Kidney (tissue), 14 donors: Measurements from ENCODE around the gene RPS6KA3. TPM values are rescaled to one million over a fixed set of nuclear protein-coding genes. Genes with fewer than 3 reads are reported as not detected.

Experiments used
- DNase-seq, 5 donors: peaks; one replicate each; pipeline ENCODE4 v3.0.0-alpha.2; 2013 to 2020
- FAIRE-seq: peaks from 2 replicates; lab custom pipeline; 2012; peaks lifted over from hg19 to GRCh38; lab: Jason Lieb, UNC
- H3K27ac ChIP-seq, 2 donors: one replicate each; pipeline ENCODE4 v1.7.0; 2013; ENCODE audit warnings: low read depth in 2 of 2, low read length in 2 of 2, inconsistent platforms in 1 of 2
- H3K27me3 ChIP-seq: one replicate; pipeline ENCODE4 v1.7.1; 2013; ENCODE audit warnings: low read length, inconsistent platforms; ENCODE audit not compliant: control insufficient read depth, insufficient read depth
- H3K36me3 ChIP-seq, 3 donors: one replicate each; pipeline versions ENCODE4 v1.7.0 to v1.7.1; 2013; ENCODE audit warnings: low read length in 3 of 3, control low read depth in 1 of 3, inconsistent platforms in 1 of 3; ENCODE audit not compliant: insufficient read depth in 3 of 3, control insufficient read depth in 2 of 3
- H3K4me1 ChIP-seq, 3 donors: one replicate each; pipeline versions ENCODE4 v1.7.0 to v1.7.1; 2013; ENCODE audit warnings: low read length in 3 of 3, inconsistent platforms in 1 of 3, low read depth in 1 of 3; ENCODE audit not compliant: control insufficient read depth in 2 of 3, insufficient read depth in 2 of 3
- H3K4me3 ChIP-seq, 3 donors: one replicate each; pipeline versions ENCODE4 v1.7.0 to v1.8.1; 2013; ENCODE audit warnings: low read length in 3 of 3, control low read depth in 1 of 3, inconsistent platforms in 1 of 3
- H3K9ac ChIP-seq, 3 donors: one replicate each; pipeline versions ENCODE4 v1.7.0 to v1.7.1; 2013; ENCODE audit warnings: low read length in 3 of 3, control low read depth in 1 of 3, inconsistent platforms in 1 of 3
- H3K9me3 ChIP-seq, 3 donors: one replicate each; pipeline versions ENCODE4 v1.7.0 to v1.7.1; 2013; ENCODE audit warnings: low read length in 3 of 3, control low read depth in 1 of 3, inconsistent platforms in 1 of 3; ENCODE audit not compliant: control insufficient read depth in 2 of 3, insufficient read depth in 1 of 3
- intact Hi-C: fragments of 100-400 bp; cut with DNase I; formaldehyde crosslinking; loops from one replicate; pipeline ENCODE4 v1.11.1; 2022
- polyA plus RNA-seq: library from polyadenylated mRNA; stranded (reverse); fragments of 350-450 nt; fragmentation: Illumina TruSeq; extraction: RNeasy Lipid Tissue Mini Kit (QIAGEN cat#74804); gene quantifications from one replicate; pipeline ENCODE4 v1.2.3, GENCODE V29; 2014; ENCODE audit warnings: low read depth, low replicate concordance; ENCODE audit not compliant: insufficient read depth
- total RNA-seq: library from RNA; stranded (reverse); fragmentation: NEBNext Ultra II Directional; extraction: Animal tissue kit (Norgen Biotek cat#: 25700); gene quantifications from one replicate; pipeline ENCODE4 v1.2.1, GENCODE V29; 2021
- TF ChIP-seq, protein P1 (sequence below): IDR thresholded peaks from 3 replicates; pipeline ENCODE4 v1.5.1; 2012; ENCODE audit warnings: mild to moderate bottlenecking, moderate library complexity, borderline replicate concordance; ENCODE audit not compliant: insufficient read depth; ENCODE audit errors: extremely low read depth
- donor health status: control.
- donor health status: control.
- donor health status: control.
- donor health status: control.
- donor health status: control.
- donor health status: DM: yes; HTN: yes; CAD: no.
- donor health status: Normal renal cell carcinoma (clear cell type).

Gene RPS6KA3
- total and polyA plus RNA-seq, 2 donors from 2014 or later: 9.9 to 42.8 TPM

DNA sequence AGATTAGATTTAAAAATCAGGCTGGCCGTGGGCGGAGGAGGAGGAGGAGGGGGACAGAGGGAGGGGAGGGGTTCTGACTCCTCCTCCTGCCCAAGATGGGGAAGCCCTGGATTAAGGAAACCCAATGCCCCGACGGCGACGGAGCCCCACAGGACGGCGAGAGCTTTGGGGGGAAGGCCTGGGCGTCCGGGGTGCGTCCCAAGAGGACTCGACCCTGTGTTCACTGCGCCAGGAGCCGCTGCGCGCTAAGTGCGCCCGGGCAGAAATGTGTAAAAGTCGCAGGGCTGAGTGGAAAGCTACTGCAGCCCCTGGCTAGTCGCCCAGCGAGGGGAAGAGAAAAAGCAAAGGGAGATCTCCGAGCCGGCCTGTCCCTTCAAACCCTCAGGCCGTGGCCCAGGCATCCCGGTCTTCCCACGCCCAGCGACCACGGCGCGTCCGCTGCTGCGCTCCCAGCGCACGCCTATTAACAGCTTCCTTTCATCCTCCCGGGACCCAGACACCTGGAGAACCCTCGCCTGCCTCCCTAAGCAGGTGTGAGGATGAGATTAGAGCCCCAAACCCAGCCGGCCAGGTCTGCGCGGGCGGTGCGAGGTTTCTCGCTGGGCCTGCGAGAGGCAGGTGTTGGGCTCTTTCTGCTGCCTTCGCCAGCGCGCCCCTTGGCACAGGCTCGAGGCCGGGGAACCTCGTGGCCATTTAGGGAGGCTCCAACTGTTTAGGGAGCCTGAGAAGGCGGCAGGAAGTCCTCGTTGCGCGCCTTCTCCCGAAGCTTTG is 1.4 kb upstream of the RPS6KA3 start:
- FAIRE-seq (no peak), DNase-seq (peak; percentile 21 to 81 (median 48))
- Histone ChIP-seq H3K9me3 (no peaks in the 10 kb centered on the region), H3K4me3 (peak overlapping the region; percentile 42 to 66 (median 54)), H3K36me3 (no peaks in the 10 kb centered on the region), H3K27ac (peak overlapping the region in 1 of 2 donors; percentile 72), H3K9ac (peak overlapping the region in 1 of 3 donors; percentile 44), H3K27me3 (peaks cover 7% of the 10 kb centered on the region), H3K4me1 (no peaks in the 10 kb centered on the region)
- intact Hi-C loops: no loop called here
- TF ChIP-seq, protein P1, sequence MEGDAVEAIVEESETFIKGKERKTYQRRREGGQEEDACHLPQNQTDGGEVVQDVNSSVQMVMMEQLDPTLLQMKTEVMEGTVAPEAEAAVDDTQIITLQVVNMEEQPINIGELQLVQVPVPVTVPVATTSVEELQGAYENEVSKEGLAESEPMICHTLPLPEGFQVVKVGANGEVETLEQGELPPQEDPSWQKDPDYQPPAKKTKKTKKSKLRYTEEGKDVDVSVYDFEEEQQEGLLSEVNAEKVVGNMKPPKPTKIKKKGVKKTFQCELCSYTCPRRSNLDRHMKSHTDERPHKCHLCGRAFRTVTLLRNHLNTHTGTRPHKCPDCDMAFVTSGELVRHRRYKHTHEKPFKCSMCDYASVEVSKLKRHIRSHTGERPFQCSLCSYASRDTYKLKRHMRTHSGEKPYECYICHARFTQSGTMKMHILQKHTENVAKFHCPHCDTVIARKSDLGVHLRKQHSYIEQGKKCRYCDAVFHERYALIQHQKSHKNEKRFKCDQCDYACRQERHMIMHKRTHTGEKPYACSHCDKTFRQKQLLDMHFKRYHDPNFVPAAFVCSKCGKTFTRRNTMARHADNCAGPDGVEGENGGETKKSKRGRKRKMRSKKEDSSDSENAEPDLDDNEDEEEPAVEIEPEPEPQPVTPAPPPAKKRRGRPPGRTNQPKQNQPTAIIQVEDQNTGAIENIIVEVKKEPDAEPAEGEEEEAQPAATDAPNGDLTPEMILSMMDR: no peak

- TF ChIP-seq, protein P1: no peak
- Histone ChIP-seq H3K9ac (peak overlapping the region in 2 of 3 donors; percentile 44 to 80), H3K4me1 (no peaks in the 10 kb centered on the region), H3K27me3 (peaks cover 7% of the 10 kb centered on the region), H3K36me3 (no peaks in the 10 kb centered on the region), H3K4me3 (peak overlapping the region; percentile 54 to 66 (median 63)), H3K9me3 (no peaks in the 10 kb centered on the region), H3K27ac (peak overlapping the region in 1 of 2 donors; percentile 72)
- intact Hi-C loops: no loop called here
- FAIRE-seq: no peak
- DNase-seq: no peak
Measured at GRCh38 chrX:20267607-20267930, 860 bp upstream of the RPS6KA3 start.

DNA sequence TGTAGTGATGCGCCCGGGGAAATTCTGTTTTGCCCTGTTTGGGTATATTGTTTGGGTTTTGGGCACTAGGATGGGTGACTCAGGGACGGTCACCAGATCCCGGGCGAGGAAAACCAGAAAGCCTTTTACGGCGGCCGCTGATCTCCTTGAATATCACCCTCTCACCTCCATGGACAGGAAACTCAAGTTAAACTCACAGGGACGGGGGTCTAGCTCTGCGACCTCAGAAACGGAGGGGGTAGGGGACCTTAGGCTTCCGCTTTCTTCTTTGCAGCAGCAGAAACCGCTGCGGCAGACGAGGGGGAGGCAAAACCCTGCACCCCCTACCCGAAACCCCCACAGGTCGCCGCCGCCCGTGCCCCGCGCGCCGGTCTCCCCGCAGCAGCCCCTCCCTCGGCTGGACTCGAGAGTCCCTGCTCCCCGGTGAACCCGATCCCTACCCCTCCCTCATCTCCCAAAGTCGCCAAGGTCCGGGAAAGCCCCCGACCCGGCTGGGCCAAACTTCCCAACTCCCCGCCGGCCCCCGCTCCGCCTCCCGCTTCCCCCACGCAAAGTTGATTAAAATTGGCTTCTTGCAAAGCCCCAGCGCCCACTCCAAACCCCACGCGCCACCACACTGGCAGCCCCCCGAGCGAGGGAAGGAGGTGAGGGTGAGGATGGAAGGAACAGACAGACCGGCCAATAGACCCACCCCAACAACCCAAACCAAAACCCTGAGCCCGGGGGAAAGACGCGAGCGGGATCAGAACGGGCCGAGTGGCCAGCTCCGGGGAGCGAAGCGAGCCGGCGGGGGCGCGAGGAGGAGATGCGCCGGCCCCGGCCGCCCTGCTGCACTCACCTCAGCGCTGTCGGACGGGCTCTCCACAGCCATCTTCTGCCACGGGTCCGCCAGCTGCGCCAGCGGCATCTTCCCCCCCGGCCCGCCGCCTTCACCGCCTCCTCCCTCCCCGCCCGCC is 705 bp downstream of the RPS6KA3 start:
- peak overlapping the region; percentile 1 to 80 (median 77) for H3K9ac ChIP-seq
- TF ChIP-seq, protein P1: no peak
- H3K27me3 ChIP-seq: peaks cover 8% of the 10 kb centered on the region
- no peaks in the 10 kb centered on the region for H3K4me1 ChIP-seq
- intact Hi-C loops: no loop called here
- peak; percentile 34 to 83 (median 48) for DNase-seq
- no peaks in the 10 kb centered on the region for H3K36me3 ChIP-seq
- no peaks in the 10 kb centered on the region for H3K9me3 ChIP-seq
- no peak for FAIRE-seq
- H3K27ac ChIP-seq: peak overlapping the region; percentile 51 to 60
- peak overlapping the region; percentile 65 to 77 (median 67) for H3K4me3 ChIP-seq
